HTERT RPE-1 (cell line): ENCODE results near the gene TRIP13.
"Not testable (repeated sequence)": the region's sequence is repeated elsewhere in the genome, so short reads cannot be mapped to it uniquely, and the experiment has no call there.

ENCODE experiments used
- in situ Hi-C: fragments of 300-500 bp; cut with MboI; formaldehyde crosslinking; loops from 4 replicates; pipeline ENCODE4 v1.14.3; 2020; ENCODE audit warnings: low sequenced_read_pairs

The TRIP13 gene

GRCh38 chr5:916441-917293, 24.0 kb downstream of the TRIP13 start:
- in situ Hi-C loops, result no loop called here

GRCh38 chr5:918717-919116, 26.0 kb downstream of the TRIP13 start:
- in situ Hi-C loops, result not testable (repeated sequence)

GRCh38 chr5:919356-920000, 26.8 kb downstream of the TRIP13 start:
- in situ Hi-C loops, result no loop called here

DNA sequence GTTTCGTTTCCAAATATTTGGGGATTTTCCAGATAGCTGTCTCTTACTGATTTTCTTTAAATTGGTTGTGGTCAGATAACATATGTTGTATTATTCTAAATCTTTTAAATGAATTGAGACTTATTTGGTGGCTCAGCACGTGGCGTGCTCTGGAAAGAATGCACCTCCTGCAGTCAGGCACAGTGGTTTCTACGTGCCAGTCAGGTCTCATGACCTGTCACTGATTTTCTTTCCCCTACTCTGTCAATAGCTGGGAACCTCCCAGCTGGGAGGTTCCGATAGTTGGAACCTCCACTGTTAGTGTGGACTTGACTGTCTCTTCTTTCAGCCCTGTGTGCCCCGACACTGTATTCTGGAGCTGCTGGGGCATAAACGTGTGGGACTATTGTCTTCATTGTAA, 27.6 kb downstream of the TRIP13 start:
- in situ Hi-C loops, result no loop called here

DNA sequence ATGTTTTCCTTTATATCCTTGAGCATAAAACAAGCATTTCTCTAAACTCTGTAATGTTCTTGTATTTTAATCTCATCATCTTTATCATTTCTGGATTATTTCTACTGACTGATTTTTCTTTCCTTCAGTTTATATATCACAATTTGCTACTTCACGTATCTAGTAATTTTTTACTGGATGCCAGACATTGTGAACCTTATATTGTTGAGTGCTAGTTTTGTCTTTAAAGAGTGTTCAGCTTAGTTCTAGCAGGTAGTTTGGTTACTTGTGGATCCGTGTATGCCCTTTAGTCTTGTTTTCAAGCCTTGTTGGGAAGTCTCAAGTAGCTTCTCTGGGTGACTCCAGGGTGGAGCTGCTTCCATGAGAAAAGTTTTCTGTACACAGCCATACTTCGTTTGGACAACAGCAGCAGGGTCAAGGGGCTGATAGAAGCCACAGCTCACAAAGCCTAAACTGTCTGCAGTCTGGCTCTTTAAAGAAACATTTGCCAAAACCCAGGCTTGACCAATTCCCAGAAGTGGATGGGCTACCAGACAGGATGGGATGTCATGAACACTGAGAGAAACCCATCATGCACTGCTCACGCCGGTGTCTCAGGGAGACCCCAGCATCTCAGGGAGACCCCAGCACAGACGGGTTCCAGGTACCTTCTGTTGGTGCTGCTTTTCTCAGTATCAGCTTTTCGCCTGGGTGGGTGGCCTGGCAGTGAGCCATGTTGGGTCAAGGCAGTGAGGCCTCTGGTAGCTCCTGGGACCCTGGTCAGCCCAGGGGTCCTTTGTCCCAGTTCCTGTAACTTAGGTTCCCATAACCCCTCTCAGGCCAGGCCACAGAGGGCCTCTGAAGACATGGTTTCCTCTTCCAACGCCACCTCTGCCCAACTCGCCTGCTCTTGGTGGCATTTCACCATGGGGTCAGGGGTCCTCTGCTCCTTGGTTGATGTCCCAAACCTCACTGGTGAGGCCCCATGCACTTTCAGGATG, 29.1 kb downstream of the TRIP13 start:
- in situ Hi-C loops, result no loop called here

DNA sequence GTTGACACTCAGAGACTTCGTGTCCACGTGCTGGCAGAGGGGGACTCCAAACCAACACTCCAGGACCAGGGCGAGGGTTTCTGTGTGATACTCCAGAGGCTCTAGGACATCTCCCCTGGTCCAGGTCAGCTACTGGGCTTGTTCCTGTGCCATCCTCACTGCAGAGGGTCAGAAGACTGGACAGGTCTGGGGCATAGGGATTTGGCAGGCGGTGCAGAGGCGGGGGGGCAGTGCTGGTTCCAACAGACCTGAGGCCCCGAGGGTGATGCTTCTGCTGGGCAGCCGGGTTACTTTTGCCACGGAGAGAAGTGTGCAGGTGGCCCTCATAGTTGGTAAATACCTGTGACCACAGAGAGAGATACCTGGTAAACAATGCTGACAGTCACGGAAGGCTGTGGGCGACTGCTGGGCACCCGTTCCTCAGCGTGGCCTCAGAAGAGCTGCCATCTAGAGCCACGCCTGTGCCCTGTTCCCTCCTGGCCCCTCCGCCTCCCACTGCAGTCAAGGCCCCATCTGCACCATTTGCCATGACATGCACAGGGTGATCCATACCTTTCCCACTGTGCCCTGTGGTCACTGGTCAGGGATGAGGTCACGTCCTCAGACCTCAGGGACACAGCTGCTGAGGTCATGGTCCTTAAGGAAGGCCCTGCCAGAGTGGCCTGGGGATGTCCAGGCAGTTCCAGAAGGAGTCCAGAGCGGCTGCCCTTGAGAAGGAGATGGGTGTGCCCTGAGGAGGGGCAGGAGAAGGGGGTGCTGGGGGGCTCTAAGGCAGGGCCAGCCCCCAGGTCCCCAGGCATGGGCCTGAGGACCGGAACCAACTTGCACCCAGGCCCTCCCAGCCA, 30.0 kb downstream of the TRIP13 start:
- in situ Hi-C loops, result no loop called here

DNA sequence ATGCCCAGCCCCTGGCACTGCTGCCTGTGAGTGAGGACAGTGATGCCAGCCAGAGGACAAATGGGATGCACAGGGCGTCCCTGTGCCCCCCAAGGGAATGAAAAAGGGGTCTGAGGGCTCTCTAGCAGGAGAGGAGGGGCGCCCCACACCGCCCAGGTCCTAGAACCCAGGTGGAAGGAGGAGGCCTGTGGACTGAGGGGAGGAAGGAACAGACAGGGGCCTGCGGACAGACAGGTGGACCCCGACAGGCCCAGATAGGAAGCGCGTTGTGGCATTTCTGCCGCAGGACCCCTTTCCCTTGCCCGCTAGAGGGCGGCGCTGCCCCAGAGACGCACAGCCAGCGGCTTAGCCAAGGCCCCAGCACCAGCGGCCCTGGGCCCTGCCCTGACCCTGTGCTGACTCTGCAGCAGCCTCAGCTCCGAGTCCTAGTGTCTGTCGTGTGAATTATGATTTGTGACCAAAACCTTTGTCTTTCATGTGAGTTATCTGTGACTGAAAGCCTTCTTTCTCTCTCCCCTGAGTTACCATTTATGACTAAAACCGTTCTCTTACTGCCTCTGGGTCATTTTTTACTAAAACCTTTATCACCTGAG, 30.7 kb downstream of the TRIP13 start:
- in situ Hi-C loops, result no loop called here

DNA sequence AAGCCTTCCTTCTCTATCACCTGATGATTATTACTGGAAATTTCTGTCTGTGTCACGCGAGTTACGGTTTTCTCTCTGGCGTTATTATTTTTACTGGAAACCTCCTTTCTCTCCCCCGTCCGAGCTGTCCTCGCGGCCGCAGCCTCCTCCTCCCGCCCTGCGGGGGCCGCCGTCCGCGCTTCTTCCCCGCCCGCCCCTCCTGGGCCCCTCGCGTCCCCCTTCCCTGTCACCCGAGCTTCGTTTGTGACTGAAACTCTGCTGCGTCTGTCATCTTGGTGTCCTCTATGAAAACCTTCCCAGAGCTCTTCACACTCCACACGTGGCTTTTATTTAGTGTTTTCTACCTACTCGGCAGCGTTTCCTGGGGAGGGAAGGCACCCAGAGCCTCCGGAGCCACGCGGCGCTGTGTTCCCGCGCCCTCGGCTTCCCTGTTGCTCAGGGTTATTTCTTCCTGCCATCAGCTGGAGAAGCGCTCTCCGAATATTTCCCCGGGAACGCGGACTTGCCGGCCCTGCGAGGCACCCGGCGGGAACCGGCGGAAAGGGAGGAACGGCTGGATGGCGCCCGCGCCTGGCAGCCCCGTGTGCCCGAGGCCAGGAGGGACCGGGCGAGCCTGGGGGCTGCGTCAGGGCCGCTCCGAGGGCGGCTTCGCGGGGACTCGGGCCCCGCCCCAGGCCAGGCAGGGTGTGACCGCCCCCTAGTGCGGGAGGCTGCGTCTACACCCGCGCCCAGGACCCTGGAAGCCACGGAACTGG, 33.9 kb downstream of the TRIP13 start:
- in situ Hi-C loops, result no loop called here

DNA sequence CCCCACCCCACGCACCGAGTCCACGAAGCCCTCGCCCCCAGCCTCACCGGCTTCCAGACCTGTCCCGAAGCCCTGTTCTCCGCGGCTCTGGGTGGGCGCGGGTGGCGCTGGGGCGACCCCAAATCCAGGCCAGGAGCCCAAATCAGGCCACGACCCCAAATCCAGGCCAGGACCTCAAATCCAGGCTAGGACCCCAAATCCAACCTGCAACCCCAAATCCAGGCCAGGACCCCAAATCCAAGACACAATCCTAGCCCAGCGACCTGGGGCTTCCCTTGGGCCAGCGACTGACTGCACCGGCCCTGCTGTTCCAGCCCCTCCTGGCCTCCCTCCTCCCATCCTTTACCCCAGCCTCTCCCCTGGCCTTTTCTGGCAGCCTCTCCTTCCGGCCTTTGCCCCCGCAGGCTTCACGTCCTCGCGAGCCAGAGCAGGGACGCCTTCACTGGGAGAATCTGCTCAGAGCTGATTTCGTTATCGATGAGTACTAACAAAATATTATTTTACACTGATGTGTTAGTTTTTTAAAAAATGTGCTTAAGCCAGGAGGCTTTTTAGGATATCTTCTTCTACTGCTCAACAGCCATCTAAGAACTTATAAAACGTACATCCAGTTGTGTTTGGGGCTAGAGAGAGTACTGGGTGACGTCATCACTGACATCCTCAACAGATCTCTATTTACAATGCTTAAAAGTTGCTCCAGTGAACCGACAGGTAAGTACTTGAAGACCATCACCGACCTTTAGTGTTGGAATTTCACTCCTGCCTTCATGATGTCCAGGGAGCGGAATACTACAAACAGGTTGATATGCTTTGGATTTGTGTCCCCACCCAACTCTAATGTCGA, 34.7 kb downstream of the TRIP13 start:
- in situ Hi-C loops, result no loop called here

- in situ Hi-C loops, result not testable (repeated sequence)
Observed at GRCh38 chr5:929182-929581, 36.5 kb downstream of the TRIP13 start.

DNA sequence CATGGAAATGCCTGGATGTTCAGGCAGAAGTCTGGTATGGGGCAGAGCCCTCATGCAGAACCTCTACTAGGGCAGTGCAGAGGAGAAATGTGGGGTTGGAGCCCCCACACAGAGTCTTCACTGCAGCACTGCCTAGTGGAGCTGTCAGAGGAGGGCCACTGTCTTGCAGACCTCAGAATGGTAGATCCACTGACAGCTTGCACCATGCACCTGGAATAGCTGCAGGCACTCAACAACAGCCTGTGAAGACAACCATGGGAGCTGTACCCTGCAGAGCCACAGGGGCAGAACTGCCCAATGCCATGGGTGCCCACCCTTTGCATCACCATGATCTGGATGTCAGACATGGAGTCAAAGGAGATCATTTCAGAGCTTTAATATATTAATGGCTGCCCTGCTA, 36.9 kb downstream of the TRIP13 start:
- in situ Hi-C loops, result no loop called here

DNA sequence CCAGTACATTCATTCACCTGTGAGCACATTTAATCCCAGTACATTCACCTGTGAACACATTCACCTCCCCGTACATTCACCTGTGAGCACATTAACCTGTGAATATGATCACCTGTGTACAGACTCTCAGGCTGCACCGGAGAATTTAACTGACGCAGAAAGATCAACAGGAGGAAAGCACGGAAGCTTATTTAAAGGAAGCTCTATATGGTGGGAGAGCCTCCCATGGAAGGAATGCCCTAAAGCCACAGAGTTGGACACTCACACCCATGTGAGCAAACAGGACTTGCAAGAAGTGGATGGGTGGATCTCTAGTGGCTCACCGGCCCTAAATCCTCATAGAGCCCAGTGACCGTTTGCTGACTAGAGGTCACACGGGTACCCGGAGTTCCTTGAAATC, 38.2 kb downstream of the TRIP13 start:
- in situ Hi-C loops, result no loop called here

DNA sequence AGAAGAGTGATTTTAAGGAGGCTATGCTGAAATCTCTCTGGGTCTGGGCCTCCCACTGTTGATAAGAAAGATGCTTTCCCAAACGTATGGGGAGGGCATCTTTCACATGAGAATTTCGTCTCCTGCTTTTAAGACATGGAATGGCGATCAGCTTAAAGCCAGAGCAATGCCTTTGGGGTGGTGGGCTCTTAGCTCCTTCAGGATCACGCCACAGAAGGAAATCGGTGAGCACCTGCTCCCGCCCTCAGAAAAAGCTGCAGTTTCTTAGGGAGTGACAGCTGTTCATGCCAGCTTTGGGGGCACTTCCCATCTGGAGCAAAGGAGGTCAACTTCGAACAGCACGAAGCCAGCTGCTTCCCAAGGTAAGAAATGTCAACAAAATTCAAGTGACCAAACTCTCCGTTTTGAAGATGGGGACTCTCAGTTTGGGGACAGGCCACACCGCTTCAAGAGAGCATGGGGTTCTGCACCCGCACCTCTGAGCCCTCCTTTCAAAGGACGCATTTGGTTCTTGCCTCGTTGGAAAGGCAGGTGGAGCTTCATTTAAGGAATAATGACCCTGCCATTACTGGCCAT, 39.0 kb downstream of the TRIP13 start:
- in situ Hi-C loops, result no loop called here

GRCh38 chr5:932151-932627, 39.5 kb downstream of the TRIP13 start:
- in situ Hi-C loops, result no loop called here

GRCh38 chr5:932628-933250, 40.1 kb downstream of the TRIP13 start:
- in situ Hi-C loops, result no loop called here

- in situ Hi-C loops, result no loop called here
Observed at GRCh38 chr5:933251-933861, 40.7 kb downstream of the TRIP13 start.

- in situ Hi-C loops, result not testable (repeated sequence)
Observed at GRCh38 chr5:933951-934350, 41.3 kb downstream of the TRIP13 start.
